ENCODE measurements around the gene RHEBL1.

RHEBL1 gene

GRCh38 chr12:49060237-49061156, 9.3 kb downstream of the RHEBL1 start, which contains the start of gene KMT2D (continued):
- TF ChIP-seq ZBTB10 (tag by site-specific recombination; IDR thresholded peaks at IDR 0.05), result peak; percentile 99
- TF ChIP-seq MYNN (tag by site-specific recombination; IDR thresholded peaks at IDR 0.05; ENCODE audit: borderline replicate concordance), result peak; percentile 79
- TF ChIP-seq ZBTB48 (tag by site-specific recombination; IDR thresholded peaks at IDR 0.05), result peak; percentile 98
- peak; percentile 93 for TF ChIP-seq ZNF660 (tag by site-specific recombination; IDR thresholded peaks at IDR 0.05)
- peak; percentile 82; the same call in 1 of the 2 replicates for TF ChIP-seq ZNF18 (tag by site-specific recombination; IDR thresholded peaks at IDR 0.05)
- TF ChIP-seq SCRT1 (tag by site-specific recombination; IDR thresholded peaks at IDR 0.05; ENCODE audit: borderline replicate concordance), result 0 out of 2 replicates have a peak, but pooled peaks have one; percentile 63
- TF ChIP-seq ZXDB (tag by site-specific recombination; IDR thresholded peaks at IDR 0.05), result peak; percentile 99
- peak; percentile 100 for TF ChIP-seq ZNF324 (tag by site-specific recombination; IDR thresholded peaks at IDR 0.05)
- peak; percentile 86 for TF ChIP-seq ZNF394 (tag by site-specific recombination; IDR thresholded peaks at IDR 0.05; ENCODE audit: borderline replicate concordance)
- peak; percentile 99 for TF ChIP-seq KLF17 (tag by site-specific recombination; IDR thresholded peaks at IDR 0.05)
- peak; percentile 80 for TF ChIP-seq KLF1 (tag by site-specific recombination; IDR thresholded peaks at IDR 0.05)
- TF ChIP-seq IKZF3 (tag by site-specific recombination; IDR thresholded peaks at IDR 0.05), result peak; percentile 85; the same call in 1 of the 2 replicates
- TF ChIP-seq SP2 (tag by site-specific recombination; IDR thresholded peaks at IDR 0.05), result peak; percentile 77
- no peak for TF ChIP-seq ZSCAN16 (tag by site-specific recombination; IDR thresholded peaks at IDR 0.05)
- peak; percentile 88 for TF ChIP-seq ZBTB21 (tag by site-specific recombination; IDR thresholded peaks at IDR 0.05)
- no peak; the same call in 1 of the 2 replicates for TF ChIP-seq ZNF223 (tag by site-specific recombination; IDR thresholded peaks at IDR 0.05)
- TF ChIP-seq INSM2 (tag by site-specific recombination; IDR thresholded peaks at IDR 0.05), result peak; percentile 95
- TF ChIP-seq ZFP41 (tag by site-specific recombination; IDR thresholded peaks at IDR 0.05; ENCODE audit: borderline replicate concordance), result peak; percentile 79; the same call in 1 of the 2 replicates
- peak; percentile 85 for TF ChIP-seq WT1 (tag by site-specific recombination; IDR thresholded peaks at IDR 0.05)
- 0 out of 2 replicates have a peak, but pooled peaks have one; percentile 54 for TF ChIP-seq ZNF747 (tag by site-specific recombination; IDR thresholded peaks at IDR 0.05)
- peak; percentile 98 for TF ChIP-seq ZSCAN23 (tag by site-specific recombination; IDR thresholded peaks at IDR 0.05)
- peak; percentile 98 for TF ChIP-seq ZNF610 (tag by site-specific recombination; IDR thresholded peaks at IDR 0.05; ENCODE audit: borderline replicate concordance)
- peak; percentile 98 for TF ChIP-seq ZNF335 (tag by site-specific recombination; conservative IDR thresholded peaks at IDR 0.05)
- no peak for TF ChIP-seq ATF2 (tag by site-specific recombination; IDR thresholded peaks at IDR 0.05; ENCODE audit: low read depth)
- TF ChIP-seq BCL11A (tag by site-specific recombination; IDR thresholded peaks at IDR 0.05; ENCODE audit: low read depth), result peak; percentile 96
- TF ChIP-seq ZNF785 (tag by site-specific recombination; IDR thresholded peaks at IDR 0.05), result peak; percentile 93
- no peak for TF ChIP-seq REPIN1 (tag by site-specific recombination; IDR thresholded peaks at IDR 0.05; ENCODE audit: low read depth)
